CD14-positive monocyte (primary cell): ENCODE results near the gene C2orf66. TPM values are rescaled to one million over a fixed set of nuclear protein-coding genes. Genes with fewer than 3 reads are reported as not detected.

ENCODE experiments used
- DNase-seq, 3 donors: peaks; one replicate each; pipeline ENCODE4 v3.0.0-alpha.2; 2011 to 2022
- H2AFZ ChIP-seq: 2 replicates; pipeline ENCODE4 v1.6.0; 2012; ENCODE audit warnings: mild to moderate bottlenecking, low read depth, low read length, inconsistent platforms; ENCODE audit not compliant: insufficient read depth, poor library complexity, severe bottlenecking
- H3K27ac ChIP-seq, 2 donors: 1 replicate in 1 of 2; 2 replicates in 1 of 2; pipeline ENCODE4 v1.5.1; 2012 to 2013; ENCODE audit warnings: low read length in 2 of 2, control low read depth in 1 of 2, inconsistent platforms in 1 of 2, low read depth in 1 of 2, mild to moderate bottlenecking in 1 of 2
- H3K27me3 ChIP-seq, 2 donors: one replicate each; pipeline versions ENCODE4 v1.6.0 to v1.6.1; 2011 to 2013; ENCODE audit warnings: low read length in 2 of 2; ENCODE audit not compliant: control insufficient read depth in 2 of 2, insufficient read depth in 2 of 2
- H3K36me3 ChIP-seq, 2 donors: replicated peaks in 1 of 2; 1 replicate in 1 of 2; 2 replicates in 1 of 2; pipeline versions ENCODE4 v1.5.1 to v1.6.1; 2012 to 2013; ENCODE audit warnings: low read length in 2 of 2, control low read depth in 1 of 2, inconsistent platforms in 1 of 2, mild to moderate bottlenecking in 1 of 2; ENCODE audit not compliant: insufficient read depth in 2 of 2, control insufficient read depth in 1 of 2
- H3K4me1 ChIP-seq, 2 donors: 1 replicate in 1 of 2; 2 replicates in 1 of 2; pipeline versions ENCODE4 v1.5.1 to v1.6.1; 2012 to 2013; ENCODE audit warnings: low read length in 2 of 2, control low read depth in 1 of 2, inconsistent platforms in 1 of 2, mild to moderate bottlenecking in 1 of 2, moderate library complexity in 1 of 2; ENCODE audit not compliant: insufficient read depth in 2 of 2, control insufficient read depth in 1 of 2
- H3K4me2 ChIP-seq: replicated peaks from 2 replicates; pipeline ENCODE3; 2012; ENCODE audit warnings: low read length, moderate library complexity, mild to moderate bottlenecking; ENCODE audit not compliant: poor library complexity, severe bottlenecking; ENCODE audit errors: extremely low read depth
- H3K4me3 ChIP-seq, 3 experiments: fragments of 200-600 bp in 1 of 3; sonication (generic) in 1 of 3; replicated peaks in 1 of 3; 1 replicate in 2 of 3; 2 replicates in 1 of 3; pipeline ENCODE4 v1.5.1; 2011 to 2013; ENCODE audit warnings: low read length in 3 of 3, mild to moderate bottlenecking in 3 of 3, control low read depth in 2 of 3, low read depth in 2 of 3, inconsistent platforms in 1 of 3, moderate library complexity in 1 of 3
- H3K79me2 ChIP-seq: 2 replicates; pipeline ENCODE4 v1.6.0; 2012; ENCODE audit warnings: mild to moderate bottlenecking, control low read depth, inconsistent platforms, low read length, moderate library complexity; ENCODE audit not compliant: insufficient read depth
- H3K9ac ChIP-seq: 2 replicates; pipeline ENCODE4 v1.6.0; 2017; ENCODE audit warnings: low read length, mild to moderate bottlenecking; ENCODE audit not compliant: insufficient read depth, poor library complexity, severe bottlenecking
- H3K9me3 ChIP-seq, 2 donors: replicated peaks in 1 of 2; 1 replicate in 1 of 2; 2 replicates in 1 of 2; pipeline versions ENCODE4 v1.5.1 to v1.6.1; 2012 to 2013; ENCODE audit warnings: low read length in 2 of 2, control low read depth in 1 of 2; ENCODE audit not compliant: control insufficient read depth in 1 of 2, insufficient read depth in 1 of 2
- H4K20me1 ChIP-seq: 2 replicates; pipeline ENCODE4 v1.6.0; 2012; ENCODE audit warnings: mild to moderate bottlenecking, low read length, control low read depth, moderate library complexity; ENCODE audit not compliant: insufficient read depth
- H3K27ac Mint-ChIP-seq, 7 donors: one replicate each; pipeline ENCODE4 v1.8.0; 2020; ENCODE audit warnings: mild to moderate bottlenecking in 7 of 7, mixed read lengths in 7 of 7, moderate library complexity in 6 of 7, inconsistent platforms in 2 of 7
- H3K27me3 Mint-ChIP-seq, 3 donors: one replicate each; pipeline ENCODE4 v1.8.0; 2021 to 2022; ENCODE audit warnings: low read depth in 3 of 3, mild to moderate bottlenecking in 3 of 3, mixed read lengths in 3 of 3, moderate library complexity in 3 of 3, inconsistent platforms in 1 of 3
- H3K36me3 Mint-ChIP-seq, 2 donors: one replicate each; pipeline ENCODE4 v1.8.0; 2020; ENCODE audit warnings: mixed read lengths in 2 of 2, inconsistent platforms in 1 of 2, mild to moderate bottlenecking in 1 of 2
- H3K4me1 Mint-ChIP-seq: one replicate; pipeline ENCODE4 v1.8.0; 2020; ENCODE audit warnings: mild to moderate bottlenecking, mixed read lengths
- H3K4me3 Mint-ChIP-seq, 2 donors: one replicate each; pipeline ENCODE4 v1.8.0; 2020; ENCODE audit warnings: mild to moderate bottlenecking in 2 of 2, mixed read lengths in 2 of 2, moderate library complexity in 1 of 2
- H3K9me3 Mint-ChIP-seq, 7 donors: one replicate each; pipeline ENCODE4 v1.8.0; 2020 to 2022; ENCODE audit warnings: mixed read lengths in 7 of 7, mild to moderate bottlenecking in 6 of 7, moderate library complexity in 6 of 7, inconsistent platforms in 2 of 7
- CTCF ChIP-seq: fragments of 200-600 bp; IDR thresholded peaks from one replicate; pipeline ENCODE4 v1.8.0; 2022; ENCODE audit warnings: antibody characterized with exemption, mild to moderate bottlenecking
- WGBS: methylation state at CpG from one replicate; pipeline ENCODE4 v1.1.5; 2013; ENCODE audit warnings: missing lambda C conversion rate; ENCODE audit not compliant: insufficient coverage; 5-methylcytosine and 5-hydroxymethylcytosine counted together
- intact Hi-C, 2 donors: fragments of 100-400 bp; cut with micrococcal nuclease; formaldehyde crosslinking; loops; one replicate each; pipeline versions ENCODE4 v1.15.0 to v1.15.1; 2023
- polyA plus RNA-seq, 3 donors: library from polyadenylated mRNA; depleted of rRNA in 1 of 3; unstranded in 2 of 3; stranded (reverse) in 1 of 3; fragments of 300-500 nt in 2 of 3; fragments of >200 nt in 1 of 3; fragmentation: Illumina TruSeq in 2 of 3; gene quantifications; 1 replicate in 2 of 3; 2 replicates in 1 of 3; pipeline ENCODE4 v1.2.3, GENCODE V29; 2012 to 2021

The C2orf66 gene
- polyA plus RNA-seq, 3 donors, result not detected

- Histone ChIP-seq H3K9me3 (no peaks in the 10 kb centered on the region), H2AFZ (no peak overlapping the region), H3K4me1 (peaks cover 8 to 9% of the 10 kb centered on the region in 2 donors), H3K27me3 (no peaks in the 10 kb centered on the region), H3K36me3 (no peaks in the 10 kb centered on the region), H3K27ac (no peak overlapping the region), H4K20me1 (no peaks in the 10 kb centered on the region), H3K4me3 (no peak overlapping the region), H3K79me2 (no peaks in the 10 kb centered on the region), H3K4me2 (no peak overlapping the region), H3K9ac (no peak overlapping the region)
- H3K9me3 Mint-ChIP-seq, result peaks cover 0 to 2% (median 0%) of the 10 kb centered on the region in 7 donors
- H3K27ac Mint-ChIP-seq, result no peak overlapping the region
- peaks cover 11% of the 10 kb centered on the region for H3K4me1 Mint-ChIP-seq
- WGBS, result no CpG with 5 or more reads among the region's 2 CpGs
- H3K36me3 Mint-ChIP-seq, result peaks cover 6 to 9% of the 10 kb centered on the region in 2 donors
- no peak for DNase-seq
- intact Hi-C loops, result no loop called here
- no peak for TF ChIP-seq CTCF
- H3K27me3 Mint-ChIP-seq, result no peaks in the 10 kb centered on the region
- H3K4me3 Mint-ChIP-seq, result no peak overlapping the region
Observed at GRCh38 chr2:196839574-196839973, 30.4 kb upstream of the C2orf66 start.

GRCh38 chr2:196836440-196836839, 27.3 kb upstream of the C2orf66 start:
- Mint-ChIP-seq H3K9me3 (peaks cover 0 to 4% (median 1%) of the 10 kb centered on the region in 7 donors), H3K27me3 (no peaks in the 10 kb centered on the region), H3K4me3 (no peak overlapping the region), H3K27ac (no peak overlapping the region), H3K4me1 (peaks cover 11% of the 10 kb centered on the region), H3K36me3 (peaks cover 0 to 4% of the 10 kb centered on the region in 2 donors)
- Histone ChIP-seq H3K27ac (no peak overlapping the region), H3K79me2 (no peaks in the 10 kb centered on the region), H3K4me2 (no peak overlapping the region), H3K9me3 (no peaks in the 10 kb centered on the region), H3K36me3 (no peaks in the 10 kb centered on the region), H3K4me3 (no peak overlapping the region), H3K9ac (no peak overlapping the region), H4K20me1 (no peaks in the 10 kb centered on the region), H3K4me1 (peaks cover 8 to 9% of the 10 kb centered on the region in 2 donors), H3K27me3 (no peaks in the 10 kb centered on the region), H2AFZ (no peak overlapping the region)
- intact Hi-C loops, result no loop called here
- no peak for DNase-seq
- TF ChIP-seq CTCF, result no peak
